SH-SY5Y (cell line): ENCODE measurements around the gene C16orf89.

Source experiments
- GATA2 ChIP-seq: IDR thresholded peaks from 2 replicates; pipeline ENCODE4 v1.6.1; 2011; ENCODE audit warnings: mild to moderate bottlenecking, low read depth, low read length
- GATA3 ChIP-seq: IDR thresholded peaks from 2 replicates; pipeline ENCODE4 v1.6.1; 2011; ENCODE audit warnings: low read depth, mild to moderate bottlenecking, low read length, moderate library complexity

The C16orf89 gene

GRCh38 chr16:5066511-5066910 is 755 bp upstream of the C16orf89 start:
- TF ChIP-seq GATA2 = no peak
- no peak for TF ChIP-seq GATA3

GRCh38 chr16:5065326-5065725 is 430 bp downstream of the C16orf89 start:
- TF ChIP-seq GATA2 (no peak), GATA3 (no peak)

DNA sequence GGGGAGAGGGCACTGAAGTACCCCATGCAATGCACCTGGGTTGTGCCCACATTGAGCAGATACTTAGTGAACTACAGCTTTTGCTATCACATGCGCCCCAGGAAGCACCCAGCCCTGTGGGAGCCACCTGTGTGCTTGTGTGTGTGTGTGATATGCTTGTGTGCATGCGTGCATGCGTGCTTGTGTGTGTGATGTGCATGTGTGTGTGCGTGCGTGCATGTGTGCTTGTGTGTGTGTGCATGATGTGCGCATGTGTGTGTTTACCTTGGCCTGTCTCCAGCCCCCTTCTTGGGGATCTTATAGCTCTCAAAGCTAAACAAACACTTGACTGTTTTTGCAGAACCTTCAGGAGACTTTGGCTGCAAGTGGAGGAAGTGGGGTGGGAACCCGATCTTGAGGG is 841 bp downstream of the C16orf89 start:
- TF ChIP-seq GATA3 (no peak), GATA2 (no peak)

- TF ChIP-seq GATA2 = no peak
- TF ChIP-seq GATA3 = no peak
Observed at GRCh38 chr16:5062790-5063765, 2.7 kb downstream of the C16orf89 start.

DNA sequence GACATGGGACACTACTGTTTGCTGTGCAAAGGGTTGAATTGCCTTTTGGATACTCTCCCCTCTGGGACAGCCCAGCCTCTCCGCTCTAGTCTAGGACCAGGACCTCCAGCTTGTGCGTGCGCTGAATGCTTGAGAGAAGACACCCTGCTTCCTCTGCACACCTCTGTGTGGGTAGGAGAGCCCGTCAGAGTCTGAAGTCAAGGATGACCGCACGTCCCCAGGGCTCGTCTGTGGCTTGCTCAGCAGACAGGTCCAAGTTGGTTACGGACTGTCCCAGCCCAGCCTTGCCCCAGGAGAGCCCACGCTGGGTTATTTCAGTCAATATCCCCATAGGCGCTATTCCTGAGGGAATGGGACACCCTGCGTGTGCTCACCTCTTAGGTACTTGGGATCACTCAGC is 3.7 kb downstream of the C16orf89 start:
- TF ChIP-seq GATA3 (no peak), GATA2 (no peak)

GRCh38 chr16:5060073-5060641 is 5.6 kb downstream of the C16orf89 start:
- TF ChIP-seq GATA2 (no peak), GATA3 (no peak)

GRCh38 chr16:5059386-5060072 is 6.2 kb downstream of the C16orf89 start:
- TF ChIP-seq GATA3 = no peak
- TF ChIP-seq GATA2 = no peak

GRCh38 chr16:5058476-5058875 is 7.3 kb downstream of the C16orf89 start:
- no peak for TF ChIP-seq GATA2
- no peak for TF ChIP-seq GATA3

DNA sequence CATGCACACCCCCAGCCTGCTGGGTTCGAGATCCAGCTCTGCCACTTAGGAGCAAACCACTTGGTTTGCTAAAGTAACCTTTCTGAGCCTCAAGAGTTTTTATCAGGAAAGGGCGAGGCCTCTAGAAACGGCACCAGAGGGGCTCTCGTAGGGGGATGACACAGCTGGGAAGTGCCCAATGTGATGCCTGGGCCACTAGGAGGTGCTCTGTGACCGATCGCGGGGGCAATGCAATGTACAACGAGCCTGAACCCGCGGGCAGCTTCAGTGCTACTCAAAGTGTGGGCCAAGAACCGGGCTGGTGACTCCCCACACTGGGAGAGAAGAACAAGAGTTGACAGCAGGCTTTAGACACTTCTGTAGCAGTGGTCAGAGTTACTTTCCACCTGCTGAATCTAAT is 9.4 kb downstream of the C16orf89 start:
- TF ChIP-seq GATA2 = no peak
- TF ChIP-seq GATA3 = no peak

GRCh38 chr16:5054876-5055865 is 10.6 kb downstream of the C16orf89 start:
- TF ChIP-seq GATA2 (no peak), GATA3 (no peak)

DNA sequence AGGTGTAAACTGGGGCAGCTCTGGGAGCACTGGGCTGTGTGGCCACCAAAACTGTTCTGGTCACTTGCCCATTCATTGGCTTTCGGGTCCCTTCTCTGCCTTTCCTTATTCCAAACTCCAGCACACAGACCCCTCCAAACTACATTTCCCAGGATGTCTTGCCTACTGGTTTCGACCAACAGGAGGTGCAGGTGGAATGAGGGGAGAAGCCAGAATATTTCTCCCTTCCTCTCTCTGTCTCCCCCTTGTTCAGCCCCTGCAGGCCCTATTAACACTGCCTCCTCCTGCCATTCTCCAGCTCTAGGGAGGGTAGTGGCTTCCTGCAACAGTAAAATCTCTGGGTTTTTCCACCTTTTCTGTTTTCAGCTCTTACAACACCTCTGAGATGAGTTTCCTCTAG is 18.8 kb downstream of the C16orf89 start:
- no peak for TF ChIP-seq GATA2
- TF ChIP-seq GATA3 = no peak

DNA sequence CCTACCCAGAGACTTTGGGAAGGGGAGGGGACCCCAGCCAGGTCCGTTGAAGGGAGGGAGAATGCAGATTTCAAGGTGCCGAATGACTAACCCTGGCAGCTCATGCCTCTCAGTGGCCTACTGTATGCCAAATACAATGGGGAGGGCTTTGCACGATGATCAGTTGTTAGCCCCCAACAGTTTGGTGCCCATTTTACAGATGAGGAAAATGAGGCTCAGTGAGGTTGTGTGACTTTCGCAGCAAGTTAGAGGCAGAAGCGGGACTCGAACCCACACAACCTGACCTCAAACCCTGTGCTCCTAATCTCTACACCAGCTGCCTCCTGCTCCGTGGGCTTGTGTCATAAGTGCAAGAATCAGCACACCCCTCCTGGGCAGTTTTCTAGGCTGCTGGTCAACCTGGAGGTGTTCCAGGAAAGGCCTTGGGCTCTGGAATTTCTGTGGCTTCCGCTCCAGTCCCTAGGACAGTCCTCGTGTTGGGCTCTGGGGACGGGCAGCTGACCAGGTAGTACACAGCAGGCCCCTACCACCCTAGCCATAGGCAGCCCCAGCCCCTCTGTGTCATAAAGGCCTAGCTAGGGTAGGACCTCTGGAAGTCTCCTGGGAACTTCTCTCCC is 20.1 kb downstream of the C16orf89 start:
- TF ChIP-seq GATA2 (no peak), GATA3 (no peak)

- TF ChIP-seq GATA2 (no peak), GATA3 (no peak)
Observed at GRCh38 chr16:5044011-5044540, 21.7 kb downstream of the C16orf89 start.
